HEK293 (cell line): ENCODE results near the gene RHOV.

Experiments
- CTCF ChIP-seq: fragments of 450-650 bp; formaldehyde crosslinking; IDR thresholded peaks from 2 replicates; pipeline ENCODE4 v1.5.1; 2016; ENCODE audit warnings: missing biosample characterization, missing genetic modification characterization
- ELK4 ChIP-seq: IDR thresholded peaks from 2 replicates; pipeline ENCODE4 v1.6.1; 2011; ENCODE audit warnings: mild to moderate bottlenecking, low read depth, low read length, borderline replicate concordance
- ZNF266 ChIP-seq: fragments of 450-650 bp; formaldehyde crosslinking; IDR thresholded peaks from 2 replicates; pipeline ENCODE4 v1.5.1; 2016; ENCODE audit warnings: missing biosample characterization, missing genetic modification characterization, low read depth

- TF ChIP-seq ZNF266 (tag by site-specific recombination) (no peak), ELK4 (no peak), CTCF (tag by site-specific recombination) (no peak)
Observed at GRCh38 chr15:40854161-40854560, 19.9 kb downstream of the RHOV start.
